ENCODE measurements around the gene ARRDC2.

- TF ChIP-seq CTCF (IDR thresholded peaks at IDR 0.05; ENCODE audit: poor library complexity) (no peak), EZH2 (IDR thresholded peaks at IDR 0.05; ENCODE audit: borderline replicate concordance) (no peak), EZH2phosphoT487 (IDR thresholded peaks at IDR 0.05; ENCODE audit: low read depth, severe bottlenecking, unreplicated experiment) (no peak)
Observed at GRCh38 chr19:17966129-17966483, 41.9 kb upstream of the ARRDC2 start.
